ENCODE data around the gene HOXA11. TPM values are rescaled to one million over a fixed set of nuclear protein-coding genes. Genes with fewer than 3 reads are reported as not detected.

HOXA11 gene
- total and polyA plus RNA-seq, 10 of the 15 experiments (the other 5 are each of a cell fraction or from before 2014, with no cell fraction given): not detected

- FAIRE-seq (no peak), DNase-seq (ENCODE audit: low read depth, low spot score) (no peak), ATAC-seq (0 out of 3 replicates have a peak, but pooled peaks have one; percentile 38)
- Histone ChIP-seq H3K4me3 (no peak within 1 kb of the TSS), H3K79me2 (ENCODE audit: control insufficient read depth, insufficient read depth, low read length) (no peaks in the 10 kb centered on the region), H2AFZ (ENCODE audit: control insufficient read depth, low read depth, low read length) (no peak within 1 kb of the TSS), H3K4me1 (ENCODE audit: control insufficient read depth, insufficient read depth, low read length) (no peaks in the 10 kb centered on the region; the same call in 1 of the 2 replicates), H3K36me3 (ENCODE audit: control insufficient read depth in 2 of 2, insufficient read depth in 2 of 2, low read length in 1 of 2) (no peaks in the 10 kb centered on the region), H3K4me2 (ENCODE audit: control insufficient read depth, insufficient read depth) (peak within 1 kb of the TSS; percentile 42; the same call in 1 of the 2 replicates), H3K27me3 (replicated peaks in 1 of 2; ENCODE audit: control insufficient read depth in 2 of 2, insufficient read depth in 2 of 2, low read length in 1 of 2) (peaks cover 27 to 45% of the 10 kb centered on the region in 2 experiments), H3K27ac (ENCODE audit: control insufficient read depth, insufficient read depth) (no peak within 1 kb of the TSS), H3K9me3 (replicated peaks; ENCODE audit: control insufficient read depth, insufficient read depth, low read length) (no peaks in the 10 kb centered on the region; the same call in 2 of the 3 replicates), H4K20me1 (ENCODE audit: control insufficient read depth, insufficient read depth) (no peaks in the 10 kb centered on the region), H3K9ac (ENCODE audit: control insufficient read depth, insufficient read depth, low read length) (no peak within 1 kb of the TSS)
- SMC1A ChIA-PET (ENCODE audit: uncharacterized antibody, unreplicated experiment): no interaction called here
- CTCF ChIA-PET: interaction anchor here (1.5 kb wide), 1 partner anchor 721 kb away, joined by 10 read pairs; no protein-coding TSS in a partner anchor
- 9% methylated on average over 60 of the region's 99 CpGs for WGBS (ENCODE audit: insufficient coverage, insufficient replicate concordance, low lambda C conversion rate, missing lambda C conversion rate)
- BruUV-seq (replicated peaks): no TSS peak
- RAD21 ChIA-PET (ENCODE audit: unreplicated experiment): interaction anchor here (1.4 kb wide), 1 partner anchor 721 kb away, joined by 5 read pairs; no protein-coding TSS in a partner anchor
- in situ Hi-C loops (cut with MboI): loop anchor here (5.0 kb wide), 4 partner anchors 377 to 817 kb away; no protein-coding TSS in a partner anchor
- POLR2A ChIA-PET: no interaction called here
- intact Hi-C loops (cut with micrococcal nuclease; ENCODE audit: unreplicated experiment): loop anchor here (5.0 kb wide), 2 partner anchors 582 to 897 kb away; no protein-coding TSS in a partner anchor
- TF ChIP-seq NBN (IDR thresholded peaks at IDR 0.05) (no peak), JUND (IDR thresholded peaks at IDR 0.05; ENCODE audit: low read depth, low read length) (no peak), GATAD2B (conservative IDR thresholded peaks at IDR 0.05; ENCODE audit: low read depth) (no peak), ZNF217 (IDR thresholded peaks at IDR 0.05) (no peak), CBFB (IDR thresholded peaks at IDR 0.05; ENCODE audit: low read depth) (no peak), BHLHE40 (IDR thresholded peaks at IDR 0.05; ENCODE audit: borderline replicate concordance in 1 of 2, low read depth in 2 of 2, low read length in 1 of 2) (no peak), CUX1 (IDR thresholded peaks at IDR 0.05; ENCODE audit: insufficient replicate concordance, low read depth, low read length) (no peak), RAD21 (IDR thresholded peaks at IDR 0.05; ENCODE audit: insufficient read depth, low read depth, low read length) (no peak), ATF2 (IDR thresholded peaks at IDR 0.05; ENCODE audit: low read length) (no peak), ZBTB11 (CRISPR knock-in tag; IDR thresholded peaks at IDR 0.05) (no peak), NRF1 (conservative IDR thresholded peaks at IDR 0.05; ENCODE audit: low read depth, low read length) (no peak)
Measured at GRCh38 chr7:27199849-27200760, 15.1 kb upstream of the HOXA11 start, which contains the start of gene HOXA13. Gene HOXA13, minus strand, starts transcription at chr7:27200091. Its CDS starts 14 bp downstream, at chr7:27200077.
